Measurements from ENCODE around the gene APOM.

- TF ChIP-seq CTCF (IDR thresholded peaks at IDR 0.05; ENCODE audit: low read length) (no peak), EZH2 (IDR thresholded peaks at IDR 0.05; ENCODE audit: borderline replicate concordance, low read length) (no peak)
Measured at GRCh38 chr6:31690231-31691077, 34.8 kb downstream of the APOM start.
